K562 (cell line): ENCODE measurements around the gene CTAG1B.
"Not testable (repeated sequence)": the region's sequence is repeated elsewhere in the genome, so short reads cannot be mapped to it uniquely, and the experiment has no call there.

Experiments used
- ARHGAP35 ChIP-seq: fragments of 450-650 bp; IDR thresholded peaks from 2 replicates; pipeline ENCODE4 v1.6.1; 2018; ENCODE audit not compliant: partially characterized antibody
- FOXA1 ChIP-seq: fragments of 450-650 bp; IDR thresholded peaks from 2 replicates; pipeline ENCODE4 v1.6.1; 2016; ENCODE audit warnings: mild to moderate bottlenecking, borderline replicate concordance
- RBFOX2 ChIP-seq: fragments of 200-400 bp; formaldehyde crosslinking; IDR thresholded peaks from 2 replicates; pipeline ENCODE4 v1.6.1; 2017; ENCODE audit warnings: low read depth, mild to moderate bottlenecking, low read length, moderate library complexity
- SMAD1 ChIP-seq: fragments of 150-350 bp; IDR thresholded peaks from 2 replicates; pipeline ENCODE4 v1.6.1; 2014; ENCODE audit warnings: low read length, low read depth; ENCODE audit not compliant: partially characterized antibody
- ZKSCAN8 ChIP-seq: fragments of 200-800 bp; sonication (Bioruptor generic); IDR thresholded peaks from 2 replicates; pipeline ENCODE4 v1.6.1; 2016; ENCODE audit warnings: missing genetic modification characterization, missing compliant biosample characterization
- TF ChIP-seq, protein P1 (sequence below): sonication (generic); formaldehyde crosslinking; IDR thresholded peaks from 2 replicates; pipeline ENCODE4 v1.9.0; 2022; ENCODE audit warnings: mild to moderate bottlenecking, missing genetic modification reagents
- TF ChIP-seq, protein P2 (sequence below), 3 experiments: IDR thresholded peaks in 2 of 3; conservative IDR thresholded peaks in 1 of 3; 2 replicates each; pipeline ENCODE4 v1.5.1; 2011 to 2012; ENCODE audit warnings: low read length in 3 of 3, mild to moderate bottlenecking in 3 of 3, control low read depth in 2 of 3, improper control_type of control experiment in 1 of 3, inconsistent platforms in 1 of 3, low read depth in 1 of 3, mixed read lengths in 1 of 3, moderate library complexity in 1 of 3; ENCODE audit not compliant: insufficient read depth in 2 of 3

DNA sequence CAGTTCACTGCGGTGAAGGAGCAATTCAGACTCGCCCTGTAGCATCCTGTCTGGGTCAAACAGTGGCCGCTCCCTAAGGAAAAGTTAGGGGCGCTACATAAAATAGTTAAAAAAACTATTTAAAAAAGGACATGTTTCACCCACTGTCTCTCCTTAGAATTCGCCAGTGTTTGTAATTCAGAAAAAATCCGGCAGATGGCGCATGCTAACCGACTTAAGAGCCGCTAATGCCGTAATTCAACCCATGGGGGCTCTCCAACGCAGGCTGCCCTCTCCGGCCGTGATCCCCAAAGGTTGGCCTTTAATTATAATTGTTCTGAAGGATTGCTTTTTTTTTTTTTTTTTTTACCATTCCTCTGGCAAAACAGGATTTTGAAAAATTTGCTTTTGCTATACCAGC lies 28.7 kb downstream of the CTAG1B start:
- not testable (repeated sequence) for TF ChIP-seq ZKSCAN8 (CRISPR knock-in tag); FOXA1; ARHGAP35; SMAD1; RBFOX2
- TF ChIP-seq, protein P1, sequence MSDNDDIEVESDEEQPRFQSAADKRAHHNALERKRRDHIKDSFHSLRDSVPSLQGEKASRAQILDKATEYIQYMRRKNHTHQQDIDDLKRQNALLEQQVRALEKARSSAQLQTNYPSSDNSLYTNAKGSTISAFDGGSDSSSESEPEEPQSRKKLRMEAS (CRISPR knock-in tag), result not testable (repeated sequence)
- TF ChIP-seq, protein P2, sequence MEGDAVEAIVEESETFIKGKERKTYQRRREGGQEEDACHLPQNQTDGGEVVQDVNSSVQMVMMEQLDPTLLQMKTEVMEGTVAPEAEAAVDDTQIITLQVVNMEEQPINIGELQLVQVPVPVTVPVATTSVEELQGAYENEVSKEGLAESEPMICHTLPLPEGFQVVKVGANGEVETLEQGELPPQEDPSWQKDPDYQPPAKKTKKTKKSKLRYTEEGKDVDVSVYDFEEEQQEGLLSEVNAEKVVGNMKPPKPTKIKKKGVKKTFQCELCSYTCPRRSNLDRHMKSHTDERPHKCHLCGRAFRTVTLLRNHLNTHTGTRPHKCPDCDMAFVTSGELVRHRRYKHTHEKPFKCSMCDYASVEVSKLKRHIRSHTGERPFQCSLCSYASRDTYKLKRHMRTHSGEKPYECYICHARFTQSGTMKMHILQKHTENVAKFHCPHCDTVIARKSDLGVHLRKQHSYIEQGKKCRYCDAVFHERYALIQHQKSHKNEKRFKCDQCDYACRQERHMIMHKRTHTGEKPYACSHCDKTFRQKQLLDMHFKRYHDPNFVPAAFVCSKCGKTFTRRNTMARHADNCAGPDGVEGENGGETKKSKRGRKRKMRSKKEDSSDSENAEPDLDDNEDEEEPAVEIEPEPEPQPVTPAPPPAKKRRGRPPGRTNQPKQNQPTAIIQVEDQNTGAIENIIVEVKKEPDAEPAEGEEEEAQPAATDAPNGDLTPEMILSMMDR (IDR thresholded peaks at IDR 0.05 in 2 of 3, conservative IDR thresholded peaks at IDR 0.05 in 1 of 3; ENCODE audit: insufficient read depth in 2 of 3, low read depth in 1 of 3, low read length in 3 of 3), result not testable (repeated sequence)
